ENCODE results near the gene HEXIM1.
A peak's percentile ranks its signal among the peaks of the same experiment; 100 is the strongest.

Gene HEXIM1

GRCh38 chr17:45170280-45170930 is 22.1 kb downstream of the HEXIM1 start:
- no peaks in the 10 kb centered on the region for H3K27me3 ChIP-seq (ENCODE audit: low read depth, low read length)
- no peaks in the 10 kb centered on the region for H3K9me3 ChIP-seq (ENCODE audit: control insufficient read depth in 1 of 2, low read length in 2 of 2)
- H3K36me3 ChIP-seq (ENCODE audit: control insufficient read depth in 1 of 2, insufficient read depth in 2 of 2, low read length in 2 of 2) = peaks cover 0 to 10% of the 10 kb centered on the region in 2 donors
- H3K4me3 ChIP-seq (ENCODE audit: low read depth in 1 of 2, low read length in 2 of 2) = no peak overlapping the region
- peak overlapping the region; percentile 87 for H3K27ac ChIP-seq (ENCODE audit: low read length)
- H3K4me1 ChIP-seq (ENCODE audit: control insufficient read depth in 1 of 2, insufficient read depth in 2 of 2, low read length in 2 of 2) = peaks cover 25 to 26% of the 10 kb centered on the region in 2 donors

GRCh38 chr17:45170931-45171337 is 22.7 kb downstream of the HEXIM1 start:
- peak overlapping the region; percentile 87 for H3K27ac ChIP-seq (ENCODE audit: low read length)
- H3K9me3 ChIP-seq (ENCODE audit: control insufficient read depth in 1 of 2, low read length in 2 of 2) = no peaks in the 10 kb centered on the region
- H3K4me1 ChIP-seq (ENCODE audit: control insufficient read depth in 1 of 2, insufficient read depth in 2 of 2, low read length in 2 of 2) = peaks cover 25 to 26% of the 10 kb centered on the region in 2 donors
- H3K27me3 ChIP-seq (ENCODE audit: low read depth, low read length) = no peaks in the 10 kb centered on the region
- H3K36me3 ChIP-seq (ENCODE audit: control insufficient read depth in 1 of 2, insufficient read depth in 2 of 2, low read length in 2 of 2) = peaks cover 0 to 10% of the 10 kb centered on the region in 2 donors
- H3K4me3 ChIP-seq (ENCODE audit: low read depth in 1 of 2, low read length in 2 of 2) = peak overlapping the region; percentile 27 to 52

GRCh38 chr17:45171338-45172231 is 23.3 kb downstream of the HEXIM1 start:
- Histone ChIP-seq H3K36me3 (ENCODE audit: control insufficient read depth in 1 of 2, insufficient read depth in 2 of 2, low read length in 2 of 2) (peaks cover 0 to 10% of the 10 kb centered on the region in 2 donors), H3K4me3 (ENCODE audit: low read depth in 1 of 2, low read length in 2 of 2) (peak overlapping the region; percentile 52 to 55), H3K27ac (ENCODE audit: low read length) (peak overlapping the region; percentile 87), H3K27me3 (ENCODE audit: low read depth, low read length) (no peaks in the 10 kb centered on the region), H3K4me1 (ENCODE audit: control insufficient read depth in 1 of 2, insufficient read depth in 2 of 2, low read length in 2 of 2) (peaks cover 25 to 26% of the 10 kb centered on the region in 2 donors), H3K9me3 (ENCODE audit: control insufficient read depth in 1 of 2, low read length in 2 of 2) (no peaks in the 10 kb centered on the region)

GRCh38 chr17:45172232-45172540 is 23.9 kb downstream of the HEXIM1 start:
- Histone ChIP-seq H3K36me3 (ENCODE audit: control insufficient read depth in 1 of 2, insufficient read depth in 2 of 2, low read length in 2 of 2) (peaks cover 0 to 10% of the 10 kb centered on the region in 2 donors), H3K9me3 (ENCODE audit: control insufficient read depth in 1 of 2, low read length in 2 of 2) (no peaks in the 10 kb centered on the region), H3K27me3 (ENCODE audit: low read depth, low read length) (no peaks in the 10 kb centered on the region), H3K27ac (ENCODE audit: low read length) (peak overlapping the region; percentile 87), H3K4me1 (ENCODE audit: control insufficient read depth in 1 of 2, insufficient read depth in 2 of 2, low read length in 2 of 2) (peaks cover 25 to 26% of the 10 kb centered on the region in 2 donors), H3K4me3 (ENCODE audit: low read depth in 1 of 2, low read length in 2 of 2) (peak overlapping the region; percentile 52 to 55)

- H3K4me3 ChIP-seq (ENCODE audit: low read depth in 1 of 2, low read length in 2 of 2) = peak overlapping the region; percentile 52 to 55
- no peaks in the 10 kb centered on the region for H3K27me3 ChIP-seq (ENCODE audit: low read depth, low read length)
- no peaks in the 10 kb centered on the region for H3K9me3 ChIP-seq (ENCODE audit: control insufficient read depth in 1 of 2, low read length in 2 of 2)
- peaks cover 0 to 10% of the 10 kb centered on the region in 2 donors for H3K36me3 ChIP-seq (ENCODE audit: control insufficient read depth in 1 of 2, insufficient read depth in 2 of 2, low read length in 2 of 2)
- H3K27ac ChIP-seq (ENCODE audit: low read length) = peak overlapping the region; percentile 87
- peaks cover 25 to 26% of the 10 kb centered on the region in 2 donors for H3K4me1 ChIP-seq (ENCODE audit: control insufficient read depth in 1 of 2, insufficient read depth in 2 of 2, low read length in 2 of 2)
Observed at GRCh38 chr17:45172541-45173286, 24.4 kb downstream of the HEXIM1 start.

GRCh38 chr17:45175759-45176115 is 27.5 kb downstream of the HEXIM1 start:
- Histone ChIP-seq H3K4me1 (ENCODE audit: control insufficient read depth in 1 of 2, insufficient read depth in 2 of 2, low read length in 2 of 2) (peaks cover 21 to 24% of the 10 kb centered on the region in 2 donors), H3K4me3 (ENCODE audit: low read depth in 1 of 2, low read length in 2 of 2) (no peak overlapping the region), H3K27ac (ENCODE audit: low read length) (no peak overlapping the region), H3K36me3 (ENCODE audit: control insufficient read depth in 1 of 2, insufficient read depth in 2 of 2, low read length in 2 of 2) (no peaks in the 10 kb centered on the region), H3K27me3 (ENCODE audit: low read depth, low read length) (no peaks in the 10 kb centered on the region), H3K9me3 (ENCODE audit: control insufficient read depth in 1 of 2, low read length in 2 of 2) (no peaks in the 10 kb centered on the region)

GRCh38 chr17:45177563-45177962 is 29.3 kb downstream of the HEXIM1 start:
- H3K9me3 ChIP-seq (ENCODE audit: control insufficient read depth in 1 of 2, low read length in 2 of 2) = no peaks in the 10 kb centered on the region
- H3K4me3 ChIP-seq (ENCODE audit: low read depth in 1 of 2, low read length in 2 of 2) = no peak overlapping the region
- H3K4me1 ChIP-seq (ENCODE audit: control insufficient read depth in 1 of 2, insufficient read depth in 2 of 2, low read length in 2 of 2) = peaks cover 2 to 6% of the 10 kb centered on the region in 2 donors
- H3K27ac ChIP-seq (ENCODE audit: low read length) = no peak overlapping the region
- H3K27me3 ChIP-seq (ENCODE audit: low read depth, low read length) = no peaks in the 10 kb centered on the region
- H3K36me3 ChIP-seq (ENCODE audit: control insufficient read depth in 1 of 2, insufficient read depth in 2 of 2, low read length in 2 of 2) = no peaks in the 10 kb centered on the region

- no peaks in the 10 kb centered on the region for H3K9me3 ChIP-seq (ENCODE audit: control insufficient read depth in 1 of 2, low read length in 2 of 2)
- H3K27me3 ChIP-seq (ENCODE audit: low read depth, low read length) = no peaks in the 10 kb centered on the region
- no peak overlapping the region for H3K27ac ChIP-seq (ENCODE audit: low read length)
Observed at GRCh38 chr17:45184144-45184543, 35.9 kb downstream of the HEXIM1 start.

GRCh38 chr17:45186801-45187354 is 38.6 kb downstream of the HEXIM1 start:
- Histone ChIP-seq H3K4me1 (ENCODE audit: control insufficient read depth in 1 of 2, insufficient read depth in 2 of 2, low read length in 2 of 2) (no peaks in the 10 kb centered on the region), H3K27ac (ENCODE audit: low read length) (no peak overlapping the region), H3K27me3 (ENCODE audit: low read depth, low read length) (no peaks in the 10 kb centered on the region), H3K9me3 (ENCODE audit: control insufficient read depth in 1 of 2, low read length in 2 of 2) (no peaks in the 10 kb centered on the region), H3K36me3 (ENCODE audit: control insufficient read depth in 1 of 2, insufficient read depth in 2 of 2, low read length in 2 of 2) (no peaks in the 10 kb centered on the region), H3K4me3 (ENCODE audit: low read depth in 1 of 2, low read length in 2 of 2) (no peak overlapping the region)

More at GRCh38 chr17:45184144-45184543, 35.9 kb downstream of the HEXIM1 start:
- H3K4me3 ChIP-seq (ENCODE audit: low read depth in 1 of 2, low read length in 2 of 2) = no peak overlapping the region
- no peaks in the 10 kb centered on the region for H3K36me3 ChIP-seq (ENCODE audit: control insufficient read depth in 1 of 2, insufficient read depth in 2 of 2, low read length in 2 of 2)
- no peaks in the 10 kb centered on the region for H3K4me1 ChIP-seq (ENCODE audit: control insufficient read depth in 1 of 2, insufficient read depth in 2 of 2, low read length in 2 of 2)

- Histone ChIP-seq H3K4me1 (ENCODE audit: control insufficient read depth in 1 of 2, insufficient read depth in 2 of 2, low read length in 2 of 2) (no peaks in the 10 kb centered on the region), H3K27ac (ENCODE audit: low read length) (no peak overlapping the region), H3K27me3 (ENCODE audit: low read depth, low read length) (no peaks in the 10 kb centered on the region), H3K9me3 (ENCODE audit: control insufficient read depth in 1 of 2, low read length in 2 of 2) (no peaks in the 10 kb centered on the region), H3K36me3 (ENCODE audit: control insufficient read depth in 1 of 2, insufficient read depth in 2 of 2, low read length in 2 of 2) (no peaks in the 10 kb centered on the region), H3K4me3 (ENCODE audit: low read depth in 1 of 2, low read length in 2 of 2) (no peak overlapping the region)
Observed at GRCh38 chr17:45189009-45189408, 40.7 kb downstream of the HEXIM1 start.

Measured in muscle layer of duodenum (tissue), 2 donors.